GM23338 (cell line): ENCODE results near the gene PERCC1.

Source experiments
- CTCF ChIP-seq, 2 experiments: fragments of 200-600 bp in 1 of 2; sonication (generic) in 1 of 2; conservative IDR thresholded peaks; 2 replicates each; pipeline versions ENCODE4 v1.5.1 to v1.6.1; 2016 to 2017; ENCODE audit warnings: antibody characterized with exemption in 2 of 2, low read depth in 2 of 2, mild to moderate bottlenecking in 2 of 2, moderate library complexity in 1 of 2
- JUNB ChIP-seq: IDR thresholded peaks from one replicate; pipeline ENCODE4 v1.6.1; 2016; ENCODE audit warnings: antibody characterized with exemption; ENCODE audit not compliant: unreplicated experiment
- POLR2AphosphoS5 ChIP-seq: IDR thresholded peaks from 2 replicates; pipeline ENCODE4 v1.6.1; 2016; ENCODE audit warnings: antibody characterized with exemption, low read depth
- REST ChIP-seq: IDR thresholded peaks from one replicate; pipeline ENCODE4 v1.6.1; 2018; ENCODE audit warnings: antibody characterized with exemption; ENCODE audit not compliant: unreplicated experiment
- ZNF114 ChIP-seq: fragments of 250-450 bp; sonication (Bioruptor Pico); IDR thresholded peaks from 2 replicates; pipeline ENCODE4 v1.5.0; 2020; ENCODE audit warnings: mild to moderate bottlenecking, moderate library complexity

- TF ChIP-seq CTCF (conservative IDR thresholded peaks at IDR 0.05; ENCODE audit: low read depth in 2 of 2), result no peak
- no peak for TF ChIP-seq POLR2AphosphoS5
- TF ChIP-seq REST, result no peak
- TF ChIP-seq ZNF114 (CRISPR knock-in tag), result no peak
- TF ChIP-seq JUNB, result no peak
These were observed 40.6 kb upstream of the PERCC1 start for GRCh38 chr16:1390239-1390779.
